Dermis blood vessel endothelial cell (primary cell): ENCODE results near the gene UGP2. TPM values are rescaled to one million over a fixed set of nuclear protein-coding genes. Genes with fewer than 3 reads are reported as not detected.
"Not testable (repeated sequence)": the region's sequence is repeated elsewhere in the genome, so short reads cannot be mapped to it uniquely, and the experiment has no call there.

Source experiments
- DNase-seq: peaks from one replicate; pipeline ENCODE4 v3.0.0; 2010
- total RNA-seq: library from RNA; depleted of rRNA; stranded (reverse); fragments of >200 nt; gene quantifications from 2 replicates; pipeline ENCODE4 v1.2.3, GENCODE V29; 2014

The UGP2 gene
- 144 and 149 TPM in 2 replicates for total RNA-seq

DNA sequence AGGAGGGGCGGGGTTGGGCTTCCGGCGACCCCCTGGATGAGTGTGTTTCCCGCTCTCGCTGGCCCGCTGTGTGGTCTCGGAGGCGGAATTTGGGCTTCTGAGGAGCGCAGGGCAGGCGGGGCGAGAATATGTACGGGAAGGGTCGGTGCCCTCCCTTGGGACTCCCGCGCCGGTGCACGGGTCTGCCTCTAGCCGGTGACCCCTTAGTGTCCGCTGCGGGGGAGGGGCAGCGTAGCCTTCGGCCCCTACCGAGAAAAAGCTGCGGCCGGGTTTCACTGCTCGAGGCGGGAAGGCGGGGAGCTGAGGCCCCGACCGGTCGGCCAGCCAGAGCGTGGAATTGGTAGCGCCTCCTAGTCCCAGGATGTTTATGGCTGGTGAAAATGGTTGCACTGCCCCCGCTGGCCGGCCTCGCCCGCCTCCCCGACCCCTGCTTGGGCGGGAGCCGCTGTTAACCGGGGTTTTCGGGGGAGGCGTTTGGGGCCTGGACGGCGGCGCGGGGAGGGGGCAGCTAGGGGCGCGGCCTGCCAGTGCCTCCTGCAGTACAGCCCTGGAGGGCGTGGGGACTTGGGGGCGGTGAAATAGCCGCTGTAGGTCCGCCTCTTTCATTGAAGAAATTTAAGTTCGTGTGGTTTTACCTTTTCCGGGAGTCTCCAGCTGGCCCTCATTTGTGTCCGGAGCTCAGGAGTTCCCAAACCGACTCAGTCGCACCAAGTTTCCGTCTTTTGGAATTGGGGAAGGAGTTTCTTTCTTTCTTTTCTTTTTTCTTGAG lies at the start of gene UGP2:
Gene UGP2, plus strand, starts transcription at position 643 of the 769 bp plus-strand sequence. CDS start 290 bp downstream, outside the sequence.
- DNase-seq, result peak; percentile 92

GRCh38 chr2:63792530-63792929 lies 49.2 kb upstream of the UGP2 start:
- peak; percentile 14 for DNase-seq

DNA sequence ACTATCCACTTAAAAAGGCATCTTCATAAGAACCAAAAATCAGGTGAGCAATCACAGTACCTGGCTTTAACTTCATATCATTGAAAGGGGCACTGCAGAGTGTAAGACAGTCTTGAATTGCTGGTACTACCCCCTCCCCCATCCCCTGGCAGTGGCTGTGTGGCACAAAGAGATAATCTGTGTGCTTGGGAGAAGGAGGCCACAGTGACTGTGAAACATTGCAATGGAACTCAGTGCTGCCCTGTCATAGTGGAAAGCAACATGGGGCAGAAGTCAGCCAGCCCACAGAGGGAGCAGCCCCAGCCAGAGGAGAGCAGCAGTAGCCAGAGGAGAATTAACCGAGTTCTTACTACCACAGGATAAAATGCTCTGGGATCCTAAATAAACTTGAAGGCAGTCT lies 45.3 kb upstream of the UGP2 start:
- DNase-seq, result no peak

DNA sequence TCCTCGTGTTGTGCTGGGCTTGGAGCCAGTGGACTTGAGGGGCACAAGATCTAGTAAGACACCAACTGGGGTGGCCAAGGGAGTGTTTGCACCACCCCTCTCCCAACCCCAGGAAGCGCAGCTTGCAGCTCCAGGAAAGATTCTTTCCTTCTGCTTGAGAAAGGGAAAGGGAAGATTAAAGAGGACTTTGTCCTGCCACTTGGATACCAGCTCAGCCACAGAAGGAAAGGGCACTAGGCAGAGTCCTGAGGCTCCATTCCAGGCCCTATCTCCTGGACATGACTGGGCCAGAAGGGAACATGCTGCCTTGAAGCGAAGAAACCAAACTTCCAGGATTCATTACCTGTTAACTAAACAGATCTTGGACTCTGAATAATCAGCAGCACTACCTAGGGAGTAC lies 44.9 kb upstream of the UGP2 start:
- DNase-seq, result no peak

- no peak for DNase-seq
These were observed 40.2 kb upstream of the UGP2 start for GRCh38 chr2:63801455-63801854.

- no peak for DNase-seq
These were observed 36.3 kb upstream of the UGP2 start for GRCh38 chr2:63805412-63805811.

DNA sequence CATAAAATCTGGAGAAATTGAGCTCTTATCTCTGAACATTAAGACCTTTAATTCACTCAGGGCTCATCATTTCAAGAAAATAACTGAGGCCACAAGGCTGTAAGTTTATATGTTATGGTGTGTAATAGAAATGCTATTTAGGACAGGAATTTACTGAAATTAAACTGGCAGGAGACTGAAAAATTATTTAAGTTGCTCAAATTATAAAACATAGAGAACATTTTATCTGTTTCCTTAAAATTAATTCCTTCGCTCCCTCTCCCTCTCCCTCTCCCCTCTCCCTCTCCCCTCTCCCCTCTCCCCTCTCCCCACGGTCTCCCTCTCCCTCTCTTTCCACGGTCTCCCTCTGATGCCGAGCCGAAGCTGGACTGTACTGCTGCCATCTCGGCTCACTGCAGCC lies 33.7 kb upstream of the UGP2 start:
- DNase-seq, result not testable (repeated sequence)

- DNase-seq, result not testable (repeated sequence)
These were observed 32.8 kb upstream of the UGP2 start for GRCh38 chr2:63808911-63809310.

- DNase-seq, result no peak
These were observed 30.6 kb upstream of the UGP2 start for GRCh38 chr2:63811063-63811462.

GRCh38 chr2:63811870-63812269 lies 29.8 kb upstream of the UGP2 start:
- not testable (repeated sequence) for DNase-seq

- DNase-seq, result no peak
These were observed 27.6 kb upstream of the UGP2 start for GRCh38 chr2:63814114-63814513.

- DNase-seq, result no peak
These were observed 24.3 kb upstream of the UGP2 start for GRCh38 chr2:63817382-63817781.

GRCh38 chr2:63818271-63818670 lies 23.4 kb upstream of the UGP2 start:
- DNase-seq, result no peak

DNA sequence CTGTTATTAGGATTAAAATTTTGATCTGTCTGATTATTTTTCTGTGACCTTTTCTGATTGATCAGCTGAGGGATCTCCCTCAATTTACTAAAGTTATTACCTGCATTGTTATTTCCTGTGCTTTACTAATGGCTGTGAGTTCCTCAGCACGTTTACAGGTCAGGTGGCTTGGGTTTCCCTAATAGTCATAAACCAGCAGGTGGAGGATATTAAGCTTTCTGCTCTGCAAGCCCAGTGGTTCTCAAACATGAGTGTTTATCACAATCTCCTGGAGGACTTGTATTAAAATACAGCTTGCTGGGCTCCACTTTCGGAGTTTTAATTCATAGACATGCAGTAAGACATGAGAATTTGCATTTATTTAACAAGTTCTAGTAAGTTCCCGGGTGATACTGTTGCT lies 22.4 kb upstream of the UGP2 start:
- no peak for DNase-seq

DNA sequence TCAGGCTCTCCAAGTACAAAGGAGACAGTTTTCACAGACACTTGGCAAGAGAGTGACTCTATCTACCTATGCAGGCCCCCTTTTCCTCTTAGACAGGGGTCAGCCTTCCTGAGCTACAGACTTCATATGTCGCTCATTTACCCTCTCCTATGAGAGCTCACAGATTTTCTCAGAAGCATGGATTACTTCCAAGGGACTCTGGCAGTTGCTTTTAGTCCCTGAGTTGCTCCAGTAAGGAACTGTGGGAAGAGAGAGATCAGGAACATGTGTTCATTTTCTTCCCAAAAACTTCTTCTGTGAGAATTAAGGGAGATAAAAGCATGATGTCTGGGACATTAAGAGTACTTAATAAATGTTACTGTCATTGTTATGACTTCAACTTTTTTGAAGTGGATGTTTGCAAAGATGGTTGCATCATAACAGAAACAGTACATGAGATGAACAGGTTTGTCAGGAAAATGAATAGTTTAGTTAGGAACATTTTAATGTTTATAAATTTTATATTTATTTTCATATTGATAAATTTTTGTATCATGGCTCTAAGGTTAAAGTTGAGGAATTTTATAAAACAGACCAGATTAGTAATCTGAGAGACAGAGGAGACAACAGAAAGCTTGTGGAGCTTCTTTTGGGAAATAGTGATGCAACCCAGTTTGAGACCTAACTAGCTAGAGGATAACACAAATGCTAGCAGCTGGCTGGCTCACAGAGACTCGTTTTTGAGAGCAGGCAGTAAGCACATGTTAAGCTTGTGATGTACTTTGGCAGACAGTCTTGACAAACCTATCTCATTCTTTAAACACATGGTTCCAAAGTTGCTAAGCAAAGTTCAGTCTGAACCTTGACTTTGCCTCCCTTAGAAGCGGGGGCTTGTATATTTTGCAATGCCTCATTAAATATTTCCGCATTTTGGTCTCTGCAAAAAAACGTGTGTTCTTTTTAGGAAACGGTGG lies 21.7 kb upstream of the UGP2 start:
- DNase-seq, result no peak

GRCh38 chr2:63820969-63821368 lies 20.7 kb upstream of the UGP2 start:
- no peak for DNase-seq

- DNase-seq, result no peak
These were observed 20.3 kb upstream of the UGP2 start for GRCh38 chr2:63821396-63821795.

GRCh38 chr2:63822478-63822877 lies 19.2 kb upstream of the UGP2 start:
- DNase-seq, result no peak

DNA sequence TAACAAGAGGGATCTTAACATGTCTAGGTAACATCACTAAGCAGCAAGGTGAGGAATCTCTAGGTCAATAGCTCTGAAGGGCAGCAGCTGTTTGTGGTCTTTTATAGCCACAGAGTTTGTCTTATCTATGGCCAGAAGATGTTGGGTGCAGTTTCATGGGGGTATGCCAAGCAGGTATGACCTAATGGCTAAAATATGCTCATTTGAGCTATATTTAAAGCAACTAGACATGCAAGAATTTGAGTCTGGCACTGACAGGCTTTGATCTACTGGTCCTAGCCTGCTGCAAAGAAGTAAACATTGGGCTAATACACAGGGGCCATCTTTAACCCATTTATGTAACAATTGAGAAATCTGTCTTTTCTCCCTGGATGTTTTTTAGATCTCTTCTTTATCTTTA lies 13.9 kb upstream of the UGP2 start:
- no peak for DNase-seq

GRCh38 chr2:63831176-63831575 lies 10.5 kb upstream of the UGP2 start:
- no peak for DNase-seq

DNA sequence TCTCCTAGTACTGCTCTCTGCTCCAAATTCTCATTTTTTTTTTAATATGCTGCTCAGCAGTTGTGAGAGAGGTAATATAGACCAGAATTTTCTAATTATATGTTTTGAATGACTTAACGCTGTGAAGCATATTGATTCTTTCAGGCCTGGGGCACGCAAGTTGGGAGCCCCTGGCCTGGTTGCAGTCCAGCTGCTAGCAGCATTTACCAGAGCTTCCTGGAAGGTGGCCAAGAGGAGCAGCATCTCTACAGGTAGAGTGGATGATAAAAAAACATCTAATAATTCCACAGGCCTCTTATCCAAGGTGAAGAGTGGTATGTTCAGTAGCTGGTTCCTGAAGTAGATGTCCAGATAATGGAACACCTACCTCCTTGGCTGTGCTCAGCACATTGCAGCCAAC lies 7.3 kb upstream of the UGP2 start:
- no peak for DNase-seq

DNA sequence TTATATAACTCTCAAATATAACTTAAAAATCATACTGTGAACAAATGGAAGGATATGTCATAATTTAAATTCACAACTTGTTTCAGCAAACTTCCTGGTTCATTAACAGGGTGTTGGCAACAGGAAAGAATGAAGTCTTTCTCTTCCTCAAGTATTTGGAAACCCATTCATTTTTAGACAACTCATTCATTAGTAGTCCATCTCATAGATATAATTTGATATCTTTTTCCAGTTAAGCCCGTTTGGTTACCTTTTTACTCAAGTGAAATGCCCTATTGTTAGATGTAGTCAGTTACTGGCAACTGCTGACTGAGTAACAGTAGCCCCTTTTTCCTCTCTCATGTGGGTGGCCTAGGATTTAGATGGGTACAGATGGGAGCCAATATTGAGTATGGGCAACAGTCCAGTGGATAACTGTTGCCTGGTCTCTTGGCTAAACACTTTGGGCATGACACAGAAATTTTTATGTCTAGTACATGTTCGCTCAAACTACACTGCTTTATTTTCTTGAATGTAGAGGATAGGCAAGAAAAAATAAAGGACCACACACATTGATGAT lies 4.6 kb upstream of the UGP2 start:
- no peak for DNase-seq

DNA sequence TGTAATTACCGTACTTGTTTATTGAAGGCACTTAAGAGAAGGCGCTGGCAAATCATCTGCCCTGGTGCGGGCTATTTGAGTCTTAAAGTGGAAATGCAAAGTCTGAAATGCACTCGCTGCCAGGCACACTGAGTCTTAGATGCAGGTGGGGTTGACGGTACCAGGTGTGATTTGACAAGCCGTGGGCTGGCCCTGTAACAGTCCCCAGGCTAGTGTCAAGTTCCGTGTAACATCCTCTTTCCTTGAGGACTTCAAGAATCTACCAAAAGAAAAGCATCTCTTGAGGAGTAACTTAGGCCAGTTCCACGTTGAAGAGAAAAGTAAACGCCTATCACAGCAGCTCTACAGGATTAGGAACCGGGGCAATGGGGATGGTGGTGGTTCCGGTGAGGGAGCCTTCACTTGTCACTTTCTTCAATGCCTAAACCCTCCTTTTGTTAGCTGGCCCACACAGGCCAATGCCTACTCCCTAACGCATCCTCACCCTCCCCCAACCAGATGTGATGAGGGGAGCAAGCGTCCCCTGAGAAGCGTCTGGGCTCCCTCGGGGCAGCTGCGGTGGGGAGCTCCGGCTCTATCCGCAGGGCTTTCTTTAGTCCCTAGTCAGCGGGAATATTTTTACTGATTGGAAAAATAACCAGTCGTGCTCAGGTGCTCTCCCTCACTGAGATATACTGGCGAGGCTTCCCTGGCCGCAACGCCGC lies 1.5 kb upstream of the UGP2 start:
- DNase-seq, result no peak
